K562 (cell line): ENCODE measurements around the gene CSAD. TPM values are rescaled to one million over a fixed set of nuclear protein-coding genes. Genes with fewer than 3 reads are reported as not detected.

Experiments used
- AFF4 ChIP-seq: sonication (generic); formaldehyde crosslinking; IDR thresholded peaks from 2 replicates; pipeline ENCODE4 v1.8.0; 2023; ENCODE audit warnings: mild to moderate bottlenecking, missing genetic modification reagents
- ATF6 ChIP-seq: sonication (generic); formaldehyde crosslinking; IDR thresholded peaks from 2 replicates; pipeline ENCODE4 v1.4.0; 2020; ENCODE audit warnings: mild to moderate bottlenecking, missing genetic modification reagents
- CAMTA2 ChIP-seq: fragments of 250-450 bp; sonication (Bioruptor Pico); conservative IDR thresholded peaks from 2 replicates; pipeline ENCODE4 v1.5.1; 2022
- CUX1 ChIP-seq: fragments of 200-800 bp; sonication (Bioruptor generic); IDR thresholded peaks from 2 replicates; pipeline ENCODE4 v1.6.1; 2016; ENCODE audit warnings: missing genetic modification characterization, missing compliant biosample characterization
- ELF4 ChIP-seq: fragments of 450-650 bp; formaldehyde crosslinking; IDR thresholded peaks from 2 replicates; pipeline ENCODE4 v1.4.0; 2022; ENCODE audit warnings: missing genetic modification characterization
- FUS ChIP-seq: fragments of 200-400 bp; formaldehyde crosslinking; optimal IDR thresholded peaks from 2 replicates; pipeline ENCODE3; 2017; ENCODE audit warnings: low read depth, low read length
- HNRNPLL ChIP-seq: fragments of 200-400 bp; formaldehyde crosslinking; IDR thresholded peaks from 2 replicates; pipeline ENCODE4 v1.6.1; 2017; ENCODE audit warnings: low read length, low read depth, mild to moderate bottlenecking; ENCODE audit not compliant: poor library complexity, severe bottlenecking
- HOXB6 ChIP-seq: fragments of 250-450 bp; sonication (Bioruptor Pico); IDR thresholded peaks from 2 replicates; pipeline ENCODE4 v1.5.1; 2022; ENCODE audit warnings: mild to moderate bottlenecking, borderline replicate concordance
- KDM1A ChIP-seq, 2 experiments: fragments of 450-650 bp; IDR thresholded peaks; 2 replicates each; pipeline ENCODE4 v1.6.1; 2016; ENCODE audit warnings: mild to moderate bottlenecking in 2 of 2
- L3MBTL2 ChIP-seq: fragments of 450-650 bp; IDR thresholded peaks from 2 replicates; pipeline ENCODE4 v1.6.1; 2016; ENCODE audit warnings: mild to moderate bottlenecking, moderate library complexity
- NKRF ChIP-seq: fragments of 450-650 bp; IDR thresholded peaks from 2 replicates; pipeline ENCODE4 v1.6.1; 2016; ENCODE audit warnings: borderline replicate concordance
- POLR2A ChIP-seq: fragments of 450-650 bp; conservative IDR thresholded peaks from 2 replicates; pipeline ENCODE4 v1.6.1; 2016
- RCOR1 ChIP-seq, 2 experiments: IDR thresholded peaks; 2 replicates each; pipeline ENCODE4 v1.6.1; 2012; ENCODE audit warnings: low read depth in 2 of 2, low read length in 2 of 2, borderline replicate concordance in 1 of 2, improper control_type of control experiment in 1 of 2
- ZNF217 ChIP-seq: sonication (generic); formaldehyde crosslinking; IDR thresholded peaks from 2 replicates; pipeline ENCODE4 v1.8.0; 2022; ENCODE audit warnings: mild to moderate bottlenecking, missing genetic modification reagents
- ZNF436 ChIP-seq: fragments of 250-450, 450-650 bp; sonication (Bioruptor Pico); formaldehyde crosslinking; IDR thresholded peaks from 2 replicates; pipeline ENCODE4 v1.7.0; 2020; ENCODE audit warnings: mild to moderate bottlenecking
- polyA plus RNA-seq, 8 experiments: library from polyadenylated mRNA; depleted of rRNA in 4 of 8; stranded (reverse) in 5 of 8; unstranded in 3 of 8; fragments of >200 nt; fragmentation: Nextera tagmentation in 2 of 8; fragmentation: Illumina TruSeq in 1 of 8; extraction: Ambion mirVana in 2 of 8; extraction: Trizol in 1 of 8; gene quantifications; 2 replicates each; pipeline versions ENCODE4 v1.2.1 to v1.2.3, GENCODE V29; 2011 to 2014; ENCODE audit warnings: inconsistent platforms in 1 of 8, missing spikeins in 1 of 8
- total RNA-seq, 7 experiments: library from RNA; depleted of rRNA in 6 of 7; stranded (reverse); fragments of >200 nt in 6 of 7; fragmentation: Illumina TruSeq in 2 of 7; extraction: Trizol in 2 of 7; gene quantifications; 2 replicates each; pipeline versions ENCODE4 v1.2.1 to v1.2.3, GENCODE V29; 2011 to 2021; ENCODE audit warnings: low replicate concordance in 1 of 7

The CSAD gene
- total and polyA plus RNA-seq, 9 of the 15 experiments (the other 6 are each of a cell fraction or from before 2014, with no cell fraction given): 1.8 to 19.6 (median 8.1) TPM

GRCh38 chr12:53180220-53180930, at the start of gene CSAD, which contains the start of gene ZNF740 (continued):
- no peak for TF ChIP-seq ATF6 (CRISPR knock-in tag)
- peak; percentile 86 for TF ChIP-seq POLR2A
- peak; percentile 37 for TF ChIP-seq HNRNPLL
- no peak for TF ChIP-seq CAMTA2 (CRISPR knock-in tag)
- no peak for TF ChIP-seq HOXB6 (CRISPR knock-in tag)
- TF ChIP-seq L3MBTL2: peak; percentile 90
- TF ChIP-seq AFF4: no peak
- TF ChIP-seq ZNF217 (CRISPR knock-in tag): no peak
- TF ChIP-seq KDM1A (IDR thresholded peaks at IDR 0.05): peak in 1 of 2 experiments; percentile 88; a peak in 2 of 4 replicates
- TF ChIP-seq CUX1: no peak
- TF ChIP-seq ELF4 (CRISPR knock-in tag): peak; percentile 54; the same call in 1 of the 2 replicates
- TF ChIP-seq FUS: no peak
- no peak for TF ChIP-seq NKRF
- TF ChIP-seq ZNF436 (CRISPR knock-in tag): no peak
- peak; percentile 2 to 51; a peak in 1 of 4 replicates for TF ChIP-seq RCOR1 (IDR thresholded peaks at IDR 0.05; ENCODE audit: borderline replicate concordance in 1 of 2, low read depth in 2 of 2, low read length in 2 of 2)
